SJCRH30 (cell line): ENCODE data around the gene SLC25A36. TPM values are rescaled to one million over a fixed set of nuclear protein-coding genes. Genes with fewer than 3 reads are reported as not detected.
"Not testable (repeated sequence)": the region's sequence is repeated elsewhere in the genome, so short reads cannot be mapped to it uniquely, and the experiment has no call there.

Source experiments
- DNase-seq, 2 experiments: peaks; one replicate each; pipeline ENCODE4 v3.0.0-alpha.2; 2015 to 2020
- H3K27ac ChIP-seq: fragments of 250-450 bp; sonication (Bioruptor Pico); 2 replicates; pipeline ENCODE4 v1.5.1; 2020; ENCODE audit warnings: mild to moderate bottlenecking, moderate library complexity
- H3K27me3 ChIP-seq: fragments of 250-450 bp; sonication (Bioruptor Pico); 2 replicates; pipeline ENCODE4 v1.5.1; 2020; ENCODE audit warnings: mild to moderate bottlenecking, moderate library complexity
- H3K36me3 ChIP-seq: fragments of 250-450 bp; sonication (Bioruptor Pico); 2 replicates; pipeline ENCODE4 v1.5.1; 2020; ENCODE audit warnings: mild to moderate bottlenecking, moderate library complexity
- H3K4me1 ChIP-seq: fragments of 250-450 bp; sonication (Bioruptor Pico); 2 replicates; pipeline ENCODE4 v1.5.1; 2020; ENCODE audit warnings: mild to moderate bottlenecking, moderate library complexity
- H3K4me3 ChIP-seq: fragments of 250-450 bp; sonication (Bioruptor Pico); 2 replicates; pipeline ENCODE4 v1.5.1; 2020; ENCODE audit warnings: mild to moderate bottlenecking, moderate library complexity
- H3K9me3 ChIP-seq: fragments of 250-450 bp; sonication (Bioruptor Pico); replicated peaks from 2 replicates; pipeline ENCODE4 v1.5.1; 2020; ENCODE audit warnings: mild to moderate bottlenecking, moderate library complexity
- total RNA-seq: library from RNA; depleted of rRNA; stranded (reverse); fragments of >200 nt; shearing (Covaris generic); gene quantifications from 2 replicates; pipeline ENCODE4 v1.2.3, GENCODE V29; 2014

SLC25A36 gene
- total RNA-seq, 1 experiment from 2014 or later, result 117 TPM

DNA sequence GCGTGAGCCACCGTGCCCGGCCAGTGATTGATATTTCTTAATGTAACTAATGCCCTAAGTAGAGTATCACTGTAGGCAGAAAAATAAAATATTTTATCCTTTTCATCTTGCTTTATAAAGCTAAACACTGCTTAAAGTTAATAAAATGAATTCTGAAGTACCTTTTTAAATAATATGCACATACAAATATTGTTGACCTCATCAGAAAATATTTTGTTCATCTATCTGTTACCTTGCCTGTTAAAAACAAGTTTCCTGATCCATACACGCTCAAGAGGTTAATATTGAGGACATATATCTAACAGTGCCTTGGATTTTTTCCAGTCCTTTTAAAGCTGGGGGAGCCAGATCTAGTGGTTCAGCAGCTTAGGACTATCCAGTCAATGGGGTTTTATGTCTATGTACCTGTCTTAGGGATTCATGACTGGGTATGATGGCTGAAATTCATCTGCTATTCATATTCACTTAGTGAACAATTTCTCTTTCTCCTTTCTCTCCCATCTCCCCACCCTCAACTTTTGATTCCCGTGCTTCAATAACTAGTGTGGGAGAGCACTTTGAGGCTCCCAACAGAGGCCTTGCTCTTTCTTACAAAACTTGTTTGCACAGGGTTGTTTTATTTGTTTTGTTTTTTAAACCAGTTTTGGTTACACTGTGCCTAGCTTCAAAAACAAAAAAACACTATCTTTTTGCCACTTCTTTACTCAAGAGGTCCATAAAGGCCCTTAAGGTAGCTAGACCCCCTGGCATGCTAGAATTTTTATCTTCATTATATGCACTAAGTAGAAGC, 7.0 kb downstream of the SLC25A36 start:
- Histone ChIP-seq H3K36me3 (peaks cover 6% of the 10 kb centered on the region; the same call in 1 of the 2 replicates), H3K9me3 (no peaks in the 10 kb centered on the region), H3K4me3 (no peak overlapping the region), H3K27me3 (no peaks in the 10 kb centered on the region), H3K27ac (no peak overlapping the region), H3K4me1 (peaks cover 12% of the 10 kb centered on the region)
- no peak for DNase-seq

DNA sequence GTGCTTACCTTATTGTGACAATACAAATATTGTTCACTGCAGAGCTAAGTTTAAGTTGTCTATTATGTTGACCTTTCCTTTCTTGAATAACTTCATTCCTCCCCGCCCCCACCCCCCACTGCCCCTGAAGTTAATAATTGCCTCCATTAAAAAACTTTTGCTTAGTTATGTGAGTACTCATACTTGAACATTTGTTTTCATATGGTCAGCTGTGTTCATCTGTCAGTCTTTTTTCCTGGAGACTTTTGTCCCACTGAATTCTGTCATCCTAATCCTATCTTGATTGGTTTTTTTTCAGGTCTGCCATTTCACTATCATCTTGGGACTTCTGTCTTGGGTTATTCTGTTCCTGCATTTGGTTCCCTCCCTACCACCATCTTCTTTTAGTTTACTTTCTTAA, 8.5 kb downstream of the SLC25A36 start:
- no peak for DNase-seq
- Histone ChIP-seq H3K4me3 (no peak overlapping the region), H3K4me1 (peaks cover 16% of the 10 kb centered on the region)

DNA sequence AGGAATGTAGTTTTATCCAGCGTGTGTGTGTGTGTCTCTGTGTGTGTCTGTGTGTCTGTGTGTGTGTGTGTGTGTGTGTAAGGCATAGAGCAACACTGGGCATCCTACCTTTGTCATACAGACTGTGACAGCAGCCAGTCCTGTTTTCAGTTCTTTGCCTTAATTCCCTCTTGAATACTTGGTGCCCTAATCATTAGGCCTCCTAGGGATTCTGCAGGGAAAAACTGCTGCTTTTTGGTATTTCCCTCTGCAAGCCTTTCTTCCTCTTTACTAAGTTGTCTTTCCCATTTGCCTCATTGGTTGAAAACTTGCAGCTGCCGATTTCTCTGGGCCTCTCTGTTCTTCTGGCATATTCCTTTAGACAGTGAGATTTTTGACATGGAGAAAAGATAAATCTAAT, 9.2 kb downstream of the SLC25A36 start:
- no peak overlapping the region for H3K27ac ChIP-seq
- no peaks in the 10 kb centered on the region for H3K9me3 ChIP-seq
- H3K4me3 ChIP-seq, result no peak overlapping the region
- no peaks in the 10 kb centered on the region for H3K27me3 ChIP-seq
- H3K36me3 ChIP-seq, result peaks cover 6% of the 10 kb centered on the region; the same call in 1 of the 2 replicates
- DNase-seq, result no peak
- H3K4me1 ChIP-seq, result peaks cover 16% of the 10 kb centered on the region

More for the DNA sequence above, 8.5 kb downstream of the SLC25A36 start:
- no peak overlapping the region for H3K27ac ChIP-seq
- no peaks in the 10 kb centered on the region for H3K27me3 ChIP-seq
- H3K36me3 ChIP-seq, result peaks cover 6% of the 10 kb centered on the region; the same call in 1 of the 2 replicates
- H3K9me3 ChIP-seq, result no peaks in the 10 kb centered on the region

DNA sequence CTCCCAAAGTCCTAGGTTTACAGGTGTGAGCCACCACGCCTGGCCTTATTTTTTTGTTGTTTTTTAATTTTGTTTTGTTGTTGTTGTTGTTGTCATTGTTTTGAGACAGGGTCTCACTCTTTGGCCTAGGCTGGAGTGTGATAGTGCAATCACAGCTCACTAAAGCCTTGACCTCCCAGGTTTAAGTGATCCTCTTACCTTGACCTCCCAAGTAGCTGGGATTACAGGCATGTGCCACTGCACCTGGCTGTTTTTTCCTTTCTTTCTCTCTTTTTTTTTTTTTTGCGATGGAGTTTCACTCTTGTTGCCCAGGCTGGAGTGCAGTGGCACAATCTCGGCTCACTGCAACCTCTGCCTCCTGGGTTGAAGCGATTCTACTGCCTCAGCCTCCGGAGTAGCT, 10.1 kb downstream of the SLC25A36 start:
- H3K9me3 ChIP-seq, H3K27me3 ChIP-seq: not testable (repeated sequence)

DNA sequence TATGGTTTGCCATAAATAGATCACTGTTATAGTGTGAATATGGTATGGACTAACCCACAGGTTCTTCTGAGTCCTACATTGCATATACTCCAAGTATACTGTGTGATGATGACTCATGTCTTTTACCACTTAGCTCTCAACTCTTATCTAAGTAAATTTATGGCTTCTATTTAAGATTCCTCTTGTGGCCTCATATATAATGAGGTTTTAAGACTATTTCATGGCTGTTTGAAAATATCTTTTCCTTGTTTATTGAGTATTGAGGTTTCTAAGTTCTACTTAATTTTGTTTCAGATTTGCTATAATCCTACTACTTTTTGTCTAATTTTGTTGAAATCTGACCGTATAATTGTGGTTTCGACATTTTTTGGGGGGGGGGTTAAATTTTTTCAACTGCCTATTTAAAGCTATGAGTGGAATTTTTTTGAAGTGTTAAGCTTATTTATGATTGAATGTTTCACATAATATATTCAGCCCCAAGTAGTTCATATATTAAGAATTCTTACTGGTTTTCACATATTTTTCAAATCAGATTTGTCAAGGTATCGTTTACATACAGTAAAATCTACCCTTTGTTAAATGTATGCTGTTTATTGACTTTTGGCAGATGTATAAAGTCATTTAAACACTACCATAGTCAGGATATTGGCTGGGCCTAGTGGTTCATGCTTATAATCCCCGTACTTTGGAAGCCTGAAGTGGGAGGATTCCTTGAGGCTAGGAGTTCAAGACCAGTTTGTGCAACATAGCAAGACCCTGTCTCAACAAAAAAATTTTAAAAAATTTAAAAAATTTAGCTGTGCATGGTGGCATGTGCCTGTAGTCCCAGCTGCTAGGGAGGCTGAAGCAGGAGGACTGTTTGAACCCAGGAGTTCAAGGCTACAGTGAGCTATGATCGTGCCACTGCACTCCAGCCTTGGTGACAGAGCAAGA, 11.7 kb downstream of the SLC25A36 start:
- H3K9me3 ChIP-seq, result no peaks in the 10 kb centered on the region
- peak overlapping the region; percentile 21; the same call in 1 of the 2 replicates for H3K27ac ChIP-seq
- peaks cover 16% of the 10 kb centered on the region for H3K4me1 ChIP-seq
- H3K36me3 ChIP-seq, result peaks cover 13% of the 10 kb centered on the region
- H3K27me3 ChIP-seq, result no peaks in the 10 kb centered on the region
- H3K4me3 ChIP-seq, result no peak overlapping the region
- DNase-seq, result peak in 1 of 2 experiments; percentile 47

More for the DNA sequence above, 10.1 kb downstream of the SLC25A36 start:
- not testable (repeated sequence) for DNase-seq, H3K36me3 ChIP-seq, H3K27ac ChIP-seq, H3K4me3 ChIP-seq
- H3K4me1 ChIP-seq, result peaks cover 16% of the 10 kb centered on the region

DNA sequence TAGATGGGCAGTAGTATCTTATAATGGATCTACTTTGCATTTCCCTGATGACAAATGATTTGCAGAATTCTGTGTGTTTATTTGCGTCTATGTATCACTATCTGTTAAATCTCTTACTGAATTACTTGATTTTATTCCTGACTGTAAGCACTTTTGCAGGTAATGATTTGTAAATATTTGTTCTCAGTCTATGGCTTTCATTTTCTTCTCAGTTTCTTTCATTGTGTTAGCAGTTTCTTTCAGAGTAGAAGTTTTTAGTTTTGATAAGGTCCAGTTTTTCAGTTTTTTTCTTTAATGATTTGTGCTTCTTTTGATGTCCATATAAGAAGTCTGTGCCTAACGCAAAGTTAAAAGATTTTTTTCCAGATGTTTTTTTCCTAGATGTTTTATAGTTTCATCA, 12.9 kb downstream of the SLC25A36 start:
- Histone ChIP-seq H3K36me3 (peaks cover 12% of the 10 kb centered on the region), H3K27me3 (no peaks in the 10 kb centered on the region), H3K9me3 (no peaks in the 10 kb centered on the region), H3K4me3 (no peak overlapping the region), H3K4me1 (peaks cover 16% of the 10 kb centered on the region), H3K27ac (no peak overlapping the region)
- DNase-seq, result no peak

DNA sequence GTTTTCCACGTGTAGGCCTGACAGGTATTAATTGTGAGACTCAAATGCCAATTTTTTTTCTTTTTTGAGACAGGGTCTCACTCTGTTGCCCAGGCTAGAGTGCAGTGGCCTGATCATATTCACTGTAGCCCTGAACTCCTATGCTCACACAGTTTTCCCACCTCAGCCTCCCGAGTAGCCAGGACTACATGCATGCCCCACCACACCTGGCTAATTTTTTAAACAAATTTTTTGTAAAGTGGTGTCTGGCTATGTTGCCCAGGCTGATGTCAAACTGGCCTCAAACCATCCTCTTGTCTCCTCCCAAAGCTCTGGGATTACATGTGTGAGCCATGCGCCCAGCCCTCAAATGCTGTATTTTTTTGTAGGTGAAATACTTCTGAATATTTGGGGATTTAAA, 14.0 kb downstream of the SLC25A36 start:
- Histone ChIP-seq H3K9me3 (no peaks in the 10 kb centered on the region), H3K27ac (no peak overlapping the region), H3K4me1 (peaks cover 16% of the 10 kb centered on the region), H3K27me3 (no peaks in the 10 kb centered on the region), H3K4me3 (no peak overlapping the region), H3K36me3 (peaks cover 12% of the 10 kb centered on the region)
- no peak for DNase-seq

DNA sequence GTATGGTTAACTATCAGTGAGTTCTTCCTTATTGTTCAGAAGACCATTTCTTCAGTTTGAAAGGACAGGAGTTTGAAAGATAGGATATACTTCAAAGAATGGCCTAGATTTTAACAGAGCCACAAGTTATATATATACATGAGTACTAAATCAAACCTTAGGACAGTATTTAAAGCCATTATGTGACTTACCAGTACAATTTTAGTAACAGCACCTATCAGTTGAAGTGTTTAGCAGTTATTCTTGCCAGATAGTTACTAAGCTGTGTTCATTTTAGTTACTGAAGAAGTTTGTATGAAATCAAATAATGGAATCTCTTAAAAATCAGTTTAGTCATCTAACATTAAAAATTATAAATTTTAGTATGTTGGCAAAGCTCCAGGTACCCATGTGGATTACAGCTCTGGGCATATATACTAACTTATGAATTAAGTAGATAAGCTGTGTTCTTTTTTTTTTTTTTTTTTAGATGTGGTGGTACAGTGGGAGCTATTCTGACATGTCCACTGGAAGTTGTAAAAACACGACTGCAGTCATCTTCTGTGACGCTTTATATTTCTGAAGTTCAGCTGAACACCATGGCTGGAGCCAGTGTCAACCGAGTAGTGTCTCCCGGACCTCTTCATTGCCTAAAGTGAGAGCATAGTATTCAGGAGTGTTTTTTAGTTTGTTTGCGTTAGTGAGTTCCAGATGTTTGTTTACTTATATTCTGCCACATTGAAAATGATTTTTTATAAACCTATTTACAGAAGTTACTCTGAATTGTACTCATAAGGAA, 14.6 kb downstream of the SLC25A36 start:
- DNase-seq, result no peak
- H3K36me3 ChIP-seq, result peaks cover 12% of the 10 kb centered on the region
- no peaks in the 10 kb centered on the region for H3K27me3 ChIP-seq
- no peak overlapping the region for H3K4me3 ChIP-seq
- no peak overlapping the region for H3K27ac ChIP-seq
- H3K9me3 ChIP-seq, result no peaks in the 10 kb centered on the region
- peaks cover 16% of the 10 kb centered on the region for H3K4me1 ChIP-seq

DNA sequence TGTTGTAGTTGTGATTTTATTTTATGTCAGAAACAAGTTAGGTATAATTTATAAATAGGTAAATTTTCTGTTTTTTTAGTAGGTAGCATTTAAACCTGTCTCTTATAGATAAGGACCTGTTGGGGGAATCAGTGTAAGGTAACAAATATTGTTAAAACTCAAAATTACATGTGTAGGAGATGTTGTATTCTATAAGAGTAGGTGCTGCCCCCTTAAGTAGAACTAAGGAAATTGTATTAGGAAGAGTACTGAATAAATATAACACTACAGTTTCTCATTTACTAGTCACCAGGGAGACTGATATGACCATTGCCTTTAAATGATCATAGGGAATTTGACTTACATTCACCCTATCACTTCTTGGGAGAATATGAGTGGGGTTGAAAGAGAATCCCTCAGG, 31.2 kb downstream of the SLC25A36 start:
- peak in 1 of 2 experiments; percentile 24 for DNase-seq
- no peaks in the 10 kb centered on the region for H3K9me3 ChIP-seq
- no peaks in the 10 kb centered on the region for H3K4me1 ChIP-seq
- H3K36me3 ChIP-seq, result peaks cover 25% of the 10 kb centered on the region
- H3K4me3 ChIP-seq, result no peak overlapping the region
- no peak overlapping the region for H3K27ac ChIP-seq
- no peaks in the 10 kb centered on the region for H3K27me3 ChIP-seq

DNA sequence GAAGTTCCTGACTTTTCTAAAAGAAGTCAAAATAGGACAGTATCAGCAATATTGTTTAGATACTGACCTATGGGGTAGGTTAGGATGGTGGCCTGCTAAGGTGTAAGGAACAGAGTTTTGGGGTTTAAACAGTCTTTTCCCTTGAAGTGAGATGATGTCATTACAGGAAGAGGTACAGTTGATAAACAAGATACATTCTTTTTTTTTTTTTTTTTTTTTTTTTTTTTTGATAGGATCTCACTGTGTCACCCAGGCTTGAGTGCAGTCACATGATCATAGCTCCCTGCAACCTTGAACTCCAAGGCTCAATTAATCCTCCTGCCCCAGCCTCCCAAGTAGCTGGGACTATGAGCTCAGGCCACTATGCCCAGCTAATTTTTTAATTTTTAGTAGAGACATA, 33.3 kb downstream of the SLC25A36 start:
- H3K4me1 ChIP-seq, result no peaks in the 10 kb centered on the region
- H3K27ac ChIP-seq, result no peak overlapping the region
- peaks cover 32% of the 10 kb centered on the region for H3K36me3 ChIP-seq
- H3K9me3 ChIP-seq, result no peaks in the 10 kb centered on the region; the same call in 1 of the 2 replicates
- no peaks in the 10 kb centered on the region for H3K27me3 ChIP-seq
- no peak overlapping the region for H3K4me3 ChIP-seq
- DNase-seq, result no peak

DNA sequence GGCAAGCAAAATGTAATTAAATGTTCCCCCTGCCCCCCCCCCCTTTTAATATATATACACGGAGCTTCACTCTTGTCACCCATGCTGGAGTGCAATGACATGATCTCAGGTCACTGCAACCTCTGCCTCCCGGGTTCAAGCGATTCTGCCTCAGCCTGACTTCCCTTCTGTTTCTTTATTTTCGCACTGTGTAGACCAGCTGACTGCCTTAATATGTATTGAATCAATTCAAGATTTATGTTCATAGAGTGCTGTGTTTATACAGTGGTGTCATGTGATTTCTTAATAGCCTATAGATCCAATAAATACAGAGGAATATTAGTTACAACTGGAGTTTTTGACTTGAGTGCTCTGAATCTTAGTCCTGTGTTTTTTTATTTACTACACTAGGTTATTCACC, 39.0 kb downstream of the SLC25A36 start:
- no peaks in the 10 kb centered on the region for H3K4me1 ChIP-seq
- H3K36me3 ChIP-seq, result peaks cover 17% of the 10 kb centered on the region
- H3K9me3 ChIP-seq, result no peaks in the 10 kb centered on the region; the same call in 1 of the 2 replicates
- no peak overlapping the region for H3K27ac ChIP-seq
- DNase-seq, result no peak
- H3K4me3 ChIP-seq, result no peak overlapping the region
- H3K27me3 ChIP-seq, result no peaks in the 10 kb centered on the region

DNA sequence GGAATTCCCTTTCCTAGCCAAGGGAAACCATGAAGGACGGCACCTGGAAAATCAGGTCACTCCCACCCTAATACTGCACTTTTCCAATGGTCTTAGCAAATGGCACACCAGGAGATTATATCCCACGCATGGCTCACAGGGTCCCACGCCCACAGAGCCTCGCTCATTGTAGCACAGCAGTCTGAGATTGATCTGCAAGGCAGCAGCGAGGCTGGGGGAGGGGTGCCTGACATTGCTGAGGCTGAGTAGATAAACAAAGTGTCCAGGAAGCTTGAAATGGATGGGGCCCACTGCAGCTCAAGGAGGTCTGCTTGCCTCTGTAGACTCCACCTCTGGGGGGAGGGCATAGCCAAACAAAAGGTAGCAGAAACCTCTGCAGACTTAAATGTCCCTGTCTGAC, 46.2 kb downstream of the SLC25A36 start:
- not testable (repeated sequence) for H3K9me3 ChIP-seq, H3K4me3 ChIP-seq, H3K36me3 ChIP-seq, H3K27me3 ChIP-seq, H3K4me1 ChIP-seq, H3K27ac ChIP-seq, DNase-seq

DNA sequence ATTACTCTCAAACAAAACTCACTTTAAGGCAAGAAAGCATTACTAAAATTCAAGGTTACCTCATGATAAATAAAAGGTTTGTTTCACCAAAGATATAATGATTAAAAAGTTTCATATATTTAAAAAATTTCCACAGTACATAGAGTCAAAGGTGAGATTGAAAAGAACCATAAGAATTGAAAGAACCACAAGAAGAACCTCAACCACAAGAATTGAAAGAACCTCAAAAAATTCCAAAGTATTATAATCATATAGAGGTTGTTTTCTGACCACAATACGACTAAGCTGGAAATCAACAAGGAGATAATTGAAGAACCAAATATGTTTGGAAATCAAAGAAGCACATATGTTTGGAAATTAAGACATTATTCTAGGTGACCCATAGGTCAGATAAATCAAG, 52.7 kb downstream of the SLC25A36 start:
- no peak overlapping the region for H3K4me3 ChIP-seq
- H3K4me1 ChIP-seq, result no peaks in the 10 kb centered on the region
- no peak for DNase-seq
- H3K36me3 ChIP-seq, result no peaks in the 10 kb centered on the region
- no peak overlapping the region for H3K27ac ChIP-seq
- no peaks in the 10 kb centered on the region for H3K27me3 ChIP-seq
- H3K9me3 ChIP-seq, result peaks cover 15% of the 10 kb centered on the region; the same call in 1 of the 2 replicates

DNA sequence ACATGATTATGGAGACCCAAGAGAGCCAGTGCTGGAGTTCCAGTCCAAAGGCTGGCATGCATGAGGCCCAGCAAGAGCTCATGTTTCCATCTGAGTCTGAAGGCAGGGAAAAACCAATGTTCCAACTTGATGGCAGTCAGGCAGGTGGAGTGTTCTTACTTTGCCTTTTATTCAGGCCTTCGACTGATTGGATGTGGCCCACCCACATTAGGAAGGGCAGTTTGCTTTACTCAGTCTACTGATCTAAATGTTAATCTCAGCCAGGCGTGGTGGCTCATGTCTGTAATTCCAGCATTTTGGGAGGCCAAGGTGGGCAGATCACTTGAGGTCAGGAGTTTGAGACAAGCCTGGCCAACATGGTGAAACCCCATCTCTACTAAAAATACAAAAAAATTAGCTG, 53.2 kb downstream of the SLC25A36 start:
- not testable (repeated sequence) for DNase-seq, H3K27me3 ChIP-seq, H3K36me3 ChIP-seq

More for the DNA sequence above, 53.2 kb downstream of the SLC25A36 start:
- not testable (repeated sequence) for H3K4me3 ChIP-seq, H3K4me1 ChIP-seq, H3K27ac ChIP-seq
- H3K9me3 ChIP-seq, result peaks cover 15% of the 10 kb centered on the region; the same call in 1 of the 2 replicates
